Effector memory CD8-positive, alpha-beta T cell (primary cell): ENCODE results near the gene MPZL2.

Experiments used
- ATAC-seq: fragments of 150-1000 bp; cut with Tn5 transposase; replicated peaks from 2 replicates; pipeline ENCODE4 v1.10.0; 2021; ENCODE audit warnings: mild to moderate bottlenecking, moderate library complexity
- DNase-seq, 3 experiments: peaks; one replicate each; pipeline ENCODE4 v3.0.0; 2021
- H3K27ac Mint-ChIP-seq, 2 donors: one replicate each; pipeline ENCODE4 v1.8.0; 2022; ENCODE audit warnings: mild to moderate bottlenecking in 2 of 2, mixed read lengths in 2 of 2, moderate library complexity in 2 of 2
- H3K27me3 Mint-ChIP-seq, 2 donors: one replicate each; pipeline ENCODE4 v1.8.0; 2022; ENCODE audit warnings: mixed read lengths in 2 of 2
- H3K36me3 Mint-ChIP-seq: one replicate; pipeline ENCODE4 v1.8.0; 2022; ENCODE audit warnings: mild to moderate bottlenecking, moderate library complexity, mixed read lengths; ENCODE audit not compliant: insufficient read depth
- H3K4me1 Mint-ChIP-seq, 2 donors: one replicate each; pipeline ENCODE4 v1.8.0; 2022; ENCODE audit warnings: low read depth in 2 of 2, mixed read lengths in 2 of 2
- H3K4me3 Mint-ChIP-seq, 2 donors: one replicate each; pipeline ENCODE4 v1.8.0; 2022; ENCODE audit warnings: mild to moderate bottlenecking in 2 of 2, mixed read lengths in 2 of 2, moderate library complexity in 2 of 2
- H3K9me3 Mint-ChIP-seq, 2 donors: one replicate each; pipeline ENCODE4 v1.8.0; 2022; ENCODE audit warnings: mixed read lengths in 2 of 2

The MPZL2 gene

GRCh38 chr11:118247041-118247440 is 17.1 kb downstream of the MPZL2 start:
- no peaks in the 10 kb centered on the region for H3K27me3 Mint-ChIP-seq
- H3K27ac Mint-ChIP-seq, result peak overlapping the region; percentile 37 to 49
- DNase-seq (no peak), ATAC-seq (peak; percentile 11)
- H3K9me3 Mint-ChIP-seq, result no peaks in the 10 kb centered on the region
- peaks cover 50% of the 10 kb centered on the region for H3K36me3 Mint-ChIP-seq
- H3K4me3 Mint-ChIP-seq, result peak overlapping the region in 1 of 2 donors; percentile 58
- H3K4me1 Mint-ChIP-seq, result peaks cover 50 to 62% of the 10 kb centered on the region in 2 donors

- peaks cover 50% of the 10 kb centered on the region for H3K36me3 Mint-ChIP-seq
- DNase-seq (no peak), ATAC-seq (peak; percentile 36)
- peak overlapping the region; percentile 9 to 37 for H3K27ac Mint-ChIP-seq
- no peaks in the 10 kb centered on the region for H3K27me3 Mint-ChIP-seq
- H3K9me3 Mint-ChIP-seq, result no peaks in the 10 kb centered on the region
- H3K4me1 Mint-ChIP-seq, result peaks cover 56 to 72% of the 10 kb centered on the region in 2 donors
- H3K4me3 Mint-ChIP-seq, result peak overlapping the region in 1 of 2 donors; percentile 58
Observed at GRCh38 chr11:118245936-118246562, 18.0 kb downstream of the MPZL2 start.

- DNase-seq, result no peak
- peak overlapping the region; percentile 37 to 92 for H3K27ac Mint-ChIP-seq
- ATAC-seq, result no peak
- no peaks in the 10 kb centered on the region for H3K9me3 Mint-ChIP-seq
- peak overlapping the region; percentile 13 to 14 for H3K4me3 Mint-ChIP-seq
- H3K27me3 Mint-ChIP-seq, result no peaks in the 10 kb centered on the region
- H3K4me1 Mint-ChIP-seq, result peaks cover 68 to 76% of the 10 kb centered on the region in 2 donors
- H3K36me3 Mint-ChIP-seq, result peaks cover 46% of the 10 kb centered on the region
Observed at GRCh38 chr11:118243993-118244762, 19.9 kb downstream of the MPZL2 start.

- peaks cover 75 to 81% of the 10 kb centered on the region in 2 donors for H3K4me1 Mint-ChIP-seq
- DNase-seq (no peak), ATAC-seq (no peak)
- H3K27ac Mint-ChIP-seq, result peak overlapping the region; percentile 37 to 92
- no peaks in the 10 kb centered on the region for H3K27me3 Mint-ChIP-seq
- H3K36me3 Mint-ChIP-seq, result peaks cover 41% of the 10 kb centered on the region
- H3K4me3 Mint-ChIP-seq, result peak overlapping the region; percentile 23 to 43
- H3K9me3 Mint-ChIP-seq, result no peaks in the 10 kb centered on the region
Observed at GRCh38 chr11:118243161-118243560, 20.9 kb downstream of the MPZL2 start.

GRCh38 chr11:118241764-118242098 is 22.4 kb downstream of the MPZL2 start:
- ATAC-seq, result no peak
- no peaks in the 10 kb centered on the region for H3K27me3 Mint-ChIP-seq
- H3K36me3 Mint-ChIP-seq, result peaks cover 46% of the 10 kb centered on the region
- peak overlapping the region; percentile 67 to 79 for H3K4me3 Mint-ChIP-seq
- no peaks in the 10 kb centered on the region for H3K9me3 Mint-ChIP-seq
- H3K4me1 Mint-ChIP-seq, result peaks cover 69 to 73% of the 10 kb centered on the region in 2 donors
- peak overlapping the region; percentile 90 to 92 for H3K27ac Mint-ChIP-seq
- DNase-seq, result no peak

GRCh38 chr11:118240999-118241763 is 22.9 kb downstream of the MPZL2 start:
- Mint-ChIP-seq H3K36me3 (peaks cover 46% of the 10 kb centered on the region), H3K27me3 (no peaks in the 10 kb centered on the region), H3K4me1 (peaks cover 67 to 73% of the 10 kb centered on the region in 2 donors), H3K27ac (peak overlapping the region; percentile 90 to 92), H3K9me3 (no peaks in the 10 kb centered on the region), H3K4me3 (peak overlapping the region; percentile 67 to 79)
- DNase-seq (peak; percentile 52 to 55 (median 52)), ATAC-seq (peak; percentile 92)

- peaks cover 60 to 73% of the 10 kb centered on the region in 2 donors for H3K4me1 Mint-ChIP-seq
- DNase-seq (peak in 1 of 3 experiments; percentile 5), ATAC-seq (no peak)
- H3K36me3 Mint-ChIP-seq, result peaks cover 44% of the 10 kb centered on the region
- no peaks in the 10 kb centered on the region for H3K9me3 Mint-ChIP-seq
- no peaks in the 10 kb centered on the region for H3K27me3 Mint-ChIP-seq
- H3K27ac Mint-ChIP-seq, result peak overlapping the region; percentile 90 to 92
- peak overlapping the region; percentile 69 to 79 for H3K4me3 Mint-ChIP-seq
Observed at GRCh38 chr11:118239509-118240205, 24.4 kb downstream of the MPZL2 start.

- Mint-ChIP-seq H3K36me3 (peaks cover 40% of the 10 kb centered on the region), H3K4me1 (peaks cover 57 to 70% of the 10 kb centered on the region in 2 donors), H3K9me3 (no peaks in the 10 kb centered on the region), H3K27me3 (no peaks in the 10 kb centered on the region), H3K27ac (peak overlapping the region; percentile 90 to 92), H3K4me3 (peak overlapping the region; percentile 69 to 79)
- peak; percentile 12 for ATAC-seq
- DNase-seq, result no peak
Observed at GRCh38 chr11:118238929-118239328, 25.2 kb downstream of the MPZL2 start.

- ATAC-seq, result no peak
- H3K4me3 Mint-ChIP-seq, result peak overlapping the region; percentile 69 to 79
- peaks cover 39% of the 10 kb centered on the region for H3K36me3 Mint-ChIP-seq
- no peaks in the 10 kb centered on the region for H3K27me3 Mint-ChIP-seq
- no peak for DNase-seq
- peaks cover 53 to 68% of the 10 kb centered on the region in 2 donors for H3K4me1 Mint-ChIP-seq
- no peaks in the 10 kb centered on the region for H3K9me3 Mint-ChIP-seq
- H3K27ac Mint-ChIP-seq, result peak overlapping the region; percentile 90 to 92
Observed at GRCh38 chr11:118238421-118238820, 25.7 kb downstream of the MPZL2 start.

GRCh38 chr11:118236170-118236569 is 27.9 kb downstream of the MPZL2 start:
- H3K9me3 Mint-ChIP-seq, result no peaks in the 10 kb centered on the region
- peaks cover 36 to 45% of the 10 kb centered on the region in 2 donors for H3K4me1 Mint-ChIP-seq
- DNase-seq (no peak), ATAC-seq (no peak)
- no peak overlapping the region for H3K4me3 Mint-ChIP-seq
- no peaks in the 10 kb centered on the region for H3K27me3 Mint-ChIP-seq
- H3K36me3 Mint-ChIP-seq, result peaks cover 36% of the 10 kb centered on the region
- no peak overlapping the region for H3K27ac Mint-ChIP-seq

GRCh38 chr11:118234833-118235232 is 29.3 kb downstream of the MPZL2 start:
- Mint-ChIP-seq H3K36me3 (peaks cover 30% of the 10 kb centered on the region), H3K27ac (no peak overlapping the region), H3K4me1 (peaks cover 30 to 34% of the 10 kb centered on the region in 2 donors), H3K9me3 (no peaks in the 10 kb centered on the region), H3K4me3 (no peak overlapping the region), H3K27me3 (no peaks in the 10 kb centered on the region)
- no peak for ATAC-seq
- DNase-seq, result no peak

GRCh38 chr11:118233850-118234249 is 30.2 kb downstream of the MPZL2 start:
- H3K4me1 Mint-ChIP-seq, result peaks cover 31 to 34% of the 10 kb centered on the region in 2 donors
- no peak for ATAC-seq
- peaks cover 30% of the 10 kb centered on the region for H3K36me3 Mint-ChIP-seq
- no peak for DNase-seq
- H3K27ac Mint-ChIP-seq, result peak overlapping the region in 1 of 2 donors; percentile 5
- H3K4me3 Mint-ChIP-seq, result no peak overlapping the region
- no peaks in the 10 kb centered on the region for H3K9me3 Mint-ChIP-seq
- H3K27me3 Mint-ChIP-seq, result no peaks in the 10 kb centered on the region

- peak overlapping the region in 1 of 2 donors; percentile 5 for H3K27ac Mint-ChIP-seq
- ATAC-seq (no peak), DNase-seq (no peak)
- peaks cover 29 to 34% of the 10 kb centered on the region in 2 donors for H3K4me1 Mint-ChIP-seq
- H3K4me3 Mint-ChIP-seq, result no peak overlapping the region
- no peaks in the 10 kb centered on the region for H3K9me3 Mint-ChIP-seq
- H3K27me3 Mint-ChIP-seq, result no peaks in the 10 kb centered on the region
- peaks cover 33% of the 10 kb centered on the region for H3K36me3 Mint-ChIP-seq
Observed at GRCh38 chr11:118233377-118233776, 30.7 kb downstream of the MPZL2 start.
